Fibroblast of lung (primary cell): ENCODE results near the gene SHANK3. TPM values are rescaled to one million over a fixed set of nuclear protein-coding genes. Genes with fewer than 3 reads are reported as not detected.

Experiments used
- DNase-seq, 2 donors: peaks; one replicate each; pipeline versions ENCODE4 v3.0.0 to v3.0.0-alpha.2; 2010; ENCODE audit warnings: low read depth in 2 of 2
- H2AFZ ChIP-seq: 2 replicates; pipeline ENCODE4 v1.5.1; 2012; ENCODE audit warnings: low read length, control low read depth, inconsistent platforms
- H3K27ac ChIP-seq: 2 replicates; pipeline ENCODE4 v1.5.1; 2011; ENCODE audit warnings: low read length, control low read depth; ENCODE audit not compliant: insufficient read depth
- H3K27me3 ChIP-seq: 2 replicates; pipeline ENCODE4 v1.5.1; 2011; ENCODE audit warnings: mild to moderate bottlenecking, low read length; ENCODE audit not compliant: control insufficient read depth, insufficient read depth
- H3K36me3 ChIP-seq: 2 replicates; pipeline ENCODE4 v1.5.1; 2011; ENCODE audit warnings: low read length; ENCODE audit not compliant: control insufficient read depth, insufficient read depth
- H3K4me1 ChIP-seq: 2 replicates; pipeline ENCODE4 v1.5.1; 2011; ENCODE audit warnings: low read length; ENCODE audit not compliant: control insufficient read depth, insufficient read depth; ENCODE audit errors: extremely low read depth
- H3K4me2 ChIP-seq: 2 replicates; pipeline ENCODE4 v1.5.1; 2011; ENCODE audit warnings: low read length, control low read depth; ENCODE audit not compliant: insufficient read depth; ENCODE audit errors: extremely low read depth
- H3K4me3 ChIP-seq, 4 experiments: fragments of 200-600 bp in 1 of 4; sonication (generic) in 1 of 4; replicated peaks in 1 of 4; 2 replicates each; pipeline ENCODE4 v1.5.1; 2011 to 2016; ENCODE audit warnings: low read length in 4 of 4, low read depth in 3 of 4, mild to moderate bottlenecking in 3 of 4, control low read depth in 2 of 4, inconsistent platforms in 1 of 4, mixed read lengths in 1 of 4; ENCODE audit not compliant: insufficient read depth in 1 of 4; ENCODE audit errors: control extremely low read depth in 1 of 4
- H3K79me2 ChIP-seq: 2 replicates; pipeline ENCODE4 v1.5.1; 2012; ENCODE audit warnings: mild to moderate bottlenecking, low read length, inconsistent platforms; ENCODE audit not compliant: control insufficient read depth, insufficient read depth
- H3K9ac ChIP-seq: 2 replicates; pipeline ENCODE4 v1.5.1; 2011; ENCODE audit warnings: mild to moderate bottlenecking, low read length, control low read depth; ENCODE audit not compliant: insufficient read depth
- H3K9me3 ChIP-seq: 2 replicates; pipeline ENCODE4 v1.5.1; 2012; ENCODE audit warnings: low read depth, low read length; ENCODE audit not compliant: control insufficient read depth, insufficient read depth
- H4K20me1 ChIP-seq: 2 replicates; pipeline ENCODE4 v1.5.1; 2011; ENCODE audit warnings: low read length; ENCODE audit not compliant: control insufficient read depth, insufficient read depth; ENCODE audit errors: extremely low read depth
- CTCF ChIP-seq, 2 donors: IDR thresholded peaks in 1 of 2; conservative IDR thresholded peaks in 1 of 2; 1 replicate in 1 of 2; 2 replicates in 1 of 2; pipeline ENCODE4 v1.5.1; 2011 to 2012; ENCODE audit warnings: low read length in 2 of 2, control low read depth in 1 of 2, inconsistent platforms in 1 of 2, low read depth in 1 of 2, mild to moderate bottlenecking in 1 of 2
- EZH2 ChIP-seq: IDR thresholded peaks from 2 replicates; pipeline ENCODE4 v1.5.1; 2012; ENCODE audit warnings: low read length, control low read depth, mild to moderate bottlenecking; ENCODE audit errors: missing control alignments
- polyA plus RNA-seq, 2 donors: library from polyadenylated mRNA; depleted of rRNA in 1 of 2; stranded (reverse) in 1 of 2; unstranded in 1 of 2; fragments of >200 nt; gene quantifications; 2 replicates each; pipeline ENCODE4 v1.2.1, GENCODE V29; 2011 to 2012; ENCODE audit warnings: missing spikeins in 1 of 2
- total RNA-seq: library from RNA; depleted of rRNA; stranded (reverse); fragments of >200 nt; gene quantifications from 2 replicates; pipeline ENCODE4 v1.2.1, GENCODE V29; 2014

The SHANK3 gene
- total and polyA plus RNA-seq, 2 donors (not counting 1 experiment from before 2014, with no cell fraction given): 0.17 to 0.33 TPM

GRCh38 chr22:50691521-50691920 is 18.9 kb downstream of the SHANK3 start:
- TF ChIP-seq EZH2 (no peak), CTCF (conservative IDR thresholded peaks at IDR 0.05 in 1 of 2, IDR thresholded peaks at IDR 0.05 in 1 of 2; ENCODE audit: low read depth in 1 of 2, low read length in 2 of 2) (peak; percentile 49 to 64)
- Histone ChIP-seq H3K4me1 (no peaks in the 10 kb centered on the region), H3K4me3 (no peak overlapping the region), H3K79me2 (no peaks in the 10 kb centered on the region), H3K4me2 (no peak overlapping the region), H3K27me3 (no peaks in the 10 kb centered on the region), H3K9me3 (no peaks in the 10 kb centered on the region), H2AFZ (no peak overlapping the region), H3K9ac (no peak overlapping the region), H3K36me3 (no peaks in the 10 kb centered on the region), H4K20me1 (no peaks in the 10 kb centered on the region), H3K27ac (no peak overlapping the region)
- DNase-seq: peak in 1 of 2 donors; percentile 73

GRCh38 chr22:50693462-50693861 is 20.8 kb downstream of the SHANK3 start:
- Histone ChIP-seq H4K20me1 (no peaks in the 10 kb centered on the region), H3K9me3 (no peaks in the 10 kb centered on the region), H3K4me2 (no peak overlapping the region), H3K27me3 (no peaks in the 10 kb centered on the region), H3K4me1 (no peaks in the 10 kb centered on the region), H3K79me2 (no peaks in the 10 kb centered on the region), H2AFZ (no peak overlapping the region), H3K9ac (no peak overlapping the region), H3K4me3 (no peak overlapping the region), H3K27ac (no peak overlapping the region), H3K36me3 (no peaks in the 10 kb centered on the region)
- no peak for TF ChIP-seq CTCF (conservative IDR thresholded peaks at IDR 0.05 in 1 of 2, IDR thresholded peaks at IDR 0.05 in 1 of 2; ENCODE audit: low read depth in 1 of 2, low read length in 2 of 2)
- no peak for TF ChIP-seq EZH2
- DNase-seq: no peak

- Histone ChIP-seq H3K4me3 (no peak overlapping the region), H4K20me1 (no peaks in the 10 kb centered on the region), H3K4me2 (no peak overlapping the region), H3K27me3 (no peaks in the 10 kb centered on the region), H3K36me3 (no peaks in the 10 kb centered on the region), H3K4me1 (no peaks in the 10 kb centered on the region), H3K79me2 (no peaks in the 10 kb centered on the region), H3K27ac (no peak overlapping the region), H3K9me3 (no peaks in the 10 kb centered on the region), H2AFZ (no peak overlapping the region), H3K9ac (no peak overlapping the region)
- peak in 1 of 2 donors; percentile 15 for DNase-seq
- TF ChIP-seq EZH2 (no peak), CTCF (conservative IDR thresholded peaks at IDR 0.05 in 1 of 2, IDR thresholded peaks at IDR 0.05 in 1 of 2; ENCODE audit: low read depth in 1 of 2, low read length in 2 of 2) (peak in 1 of 2 donors; percentile 8)
Measured at GRCh38 chr22:50694099-50694605, 21.5 kb downstream of the SHANK3 start.
